Small intestine (tissue), 7 donors: ENCODE measurements around the gene ANKRD44. TPM values are rescaled to one million over a fixed set of nuclear protein-coding genes. Genes with fewer than 3 reads are reported as not detected.

Source experiments
- DNase-seq, 2 donors: peaks; one replicate each; pipeline versions ENCODE4 v3.0.0 to v3.0.0-alpha.2; 2013
- FAIRE-seq: peaks from 2 replicates; lab custom pipeline; 2012; peaks lifted over from hg19 to GRCh38; lab: Jason Lieb, UNC
- H3K27ac ChIP-seq, 3 donors: one replicate each; pipeline ENCODE4 v1.5.1; 2013; ENCODE audit warnings: low read length in 2 of 3, mild to moderate bottlenecking in 2 of 3, control low read depth in 1 of 3, inconsistent platforms in 1 of 3, low read depth in 1 of 3, moderate library complexity in 1 of 3
- H3K27me3 ChIP-seq, 3 donors: one replicate each; pipeline ENCODE4 v1.6.1; 2013; ENCODE audit warnings: low read length in 3 of 3, inconsistent platforms in 1 of 3; ENCODE audit not compliant: control insufficient read depth in 3 of 3, insufficient read depth in 3 of 3
- H3K36me3 ChIP-seq, 3 donors: one replicate each; pipeline ENCODE4 v1.6.1; 2013; ENCODE audit warnings: low read length in 3 of 3, inconsistent platforms in 1 of 3, low read depth in 1 of 3, mild to moderate bottlenecking in 1 of 3, moderate library complexity in 1 of 3; ENCODE audit not compliant: control insufficient read depth in 3 of 3, insufficient read depth in 2 of 3
- H3K4me1 ChIP-seq, 3 donors: one replicate each; pipeline ENCODE4 v1.6.1; 2013; ENCODE audit warnings: low read length in 2 of 3, inconsistent platforms in 1 of 3, low read depth in 1 of 3, mild to moderate bottlenecking in 1 of 3, moderate library complexity in 1 of 3; ENCODE audit not compliant: control insufficient read depth in 3 of 3, insufficient read depth in 2 of 3
- H3K4me3 ChIP-seq, 3 donors: one replicate each; pipeline ENCODE4 v1.5.1; 2013; ENCODE audit warnings: low read length in 3 of 3, control low read depth in 1 of 3, inconsistent platforms in 1 of 3, low read depth in 1 of 3, mild to moderate bottlenecking in 1 of 3, moderate library complexity in 1 of 3
- H3K9me3 ChIP-seq, 2 donors: one replicate each; pipeline ENCODE4 v1.6.1; 2013; ENCODE audit warnings: low read depth in 1 of 2, low read length in 1 of 2; ENCODE audit not compliant: control insufficient read depth in 2 of 2, insufficient read depth in 1 of 2
- WGBS, 3 donors: extraction: QIAGEN DNeasy Blood & Tissue Kit; methylation state at CpG; one replicate each; pipeline ENCODE4 v1.1.7; 2013; 5-methylcytosine and 5-hydroxymethylcytosine counted together
- polyA plus RNA-seq, 4 donors: library from polyadenylated mRNA; stranded (reverse) in 3 of 4; unstranded in 1 of 4; fragments of 200-250 nt in 3 of 4; fragments of 120-200 nt in 1 of 4; gene quantifications; one replicate each; pipeline versions ENCODE4 v1.2.1 to v1.2.3, GENCODE V29; 2013
- donor health status: healthy with polysubstance abuse.
- donor health status: control.
- donor health status: control.
- donor health status: Bipolar disorder and iron deficiency.
- donor health status: healthy.

ANKRD44 gene
- polyA plus RNA-seq, 4 donors, result 0.89 to 5.2 (median 1.7) TPM

- Histone ChIP-seq H3K4me1 (no peaks in the 10 kb centered on the region), H3K27ac (no peak overlapping the region), H3K36me3 (peaks cover 0 to 4% (median 0%) of the 10 kb centered on the region in 3 donors), H3K27me3 (no peaks in the 10 kb centered on the region), H3K4me3 (no peak overlapping the region), H3K9me3 (no peaks in the 10 kb centered on the region)
- 29 to 46% (median 41%) methylated on average over 1 of the region's 1 CpG for WGBS, 3 donors
- FAIRE-seq (no peak), DNase-seq (no peak)
These were observed 182.5 kb downstream of the ANKRD44 start for GRCh38 chr2:197128126-197128525.

GRCh38 chr2:197126630-197127352 lies 183.8 kb downstream of the ANKRD44 start:
- peaks cover 0 to 4% (median 0%) of the 10 kb centered on the region in 3 donors for H3K36me3 ChIP-seq
- H3K4me1 ChIP-seq, result no peaks in the 10 kb centered on the region
- DNase-seq (no peak), FAIRE-seq (no peak)
- no peak overlapping the region for H3K4me3 ChIP-seq
- no peaks in the 10 kb centered on the region for H3K27me3 ChIP-seq
- WGBS, 3 donors, result 96% methylated on average over 7 of the region's 7 CpGs
- H3K9me3 ChIP-seq, result no peaks in the 10 kb centered on the region
- no peak overlapping the region for H3K27ac ChIP-seq

- Histone ChIP-seq H3K27ac (no peak overlapping the region), H3K27me3 (no peaks in the 10 kb centered on the region), H3K4me3 (no peak overlapping the region), H3K36me3 (peaks cover 0 to 4% (median 0%) of the 10 kb centered on the region in 3 donors), H3K9me3 (no peaks in the 10 kb centered on the region), H3K4me1 (no peaks in the 10 kb centered on the region)
- WGBS, 3 donors, result 68 to 81% (median 78%) methylated on average over 7 of the region's 7 CpGs
- no peak for FAIRE-seq
- no peak for DNase-seq
These were observed 185.8 kb downstream of the ANKRD44 start for GRCh38 chr2:197124639-197125390.

DNA sequence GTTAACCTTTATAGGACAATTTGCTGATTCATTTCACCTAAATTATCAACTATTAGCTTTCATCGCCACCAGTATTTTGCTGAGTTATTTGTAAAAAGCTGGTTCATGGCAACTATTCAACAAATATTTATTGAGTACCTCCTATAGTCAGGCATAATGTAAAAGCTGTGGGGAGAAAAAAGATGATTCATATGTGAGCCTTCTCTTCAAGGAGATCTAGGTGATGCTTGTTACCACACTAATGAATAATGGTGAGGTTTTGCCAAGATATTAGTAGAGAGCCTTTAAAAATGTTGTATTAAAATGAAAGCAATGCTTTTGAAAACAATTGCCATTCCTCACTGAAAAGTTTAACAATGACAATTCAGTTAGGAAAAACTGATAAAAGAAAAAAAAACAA lies 187.8 kb downstream of the ANKRD44 start:
- Histone ChIP-seq H3K4me3 (no peak overlapping the region), H3K36me3 (peaks cover 0 to 4% (median 0%) of the 10 kb centered on the region in 3 donors), H3K27ac (no peak overlapping the region), H3K9me3 (no peaks in the 10 kb centered on the region), H3K4me1 (no peaks in the 10 kb centered on the region), H3K27me3 (no peaks in the 10 kb centered on the region)
- 96 to 100% (median 100%) methylated on average over 1 of the region's 1 CpG for WGBS, 3 donors
- no peak for FAIRE-seq
- no peak for DNase-seq

GRCh38 chr2:197121756-197122385 lies 188.7 kb downstream of the ANKRD44 start:
- Histone ChIP-seq H3K4me1 (no peaks in the 10 kb centered on the region), H3K9me3 (no peaks in the 10 kb centered on the region), H3K4me3 (no peak overlapping the region), H3K27me3 (no peaks in the 10 kb centered on the region), H3K27ac (no peak overlapping the region), H3K36me3 (peaks cover 0 to 4% (median 0%) of the 10 kb centered on the region in 3 donors)
- FAIRE-seq (no peak), DNase-seq (no peak)
- WGBS, 3 donors, result 78 to 92% (median 79%) methylated on average over 6 of the region's 6 CpGs

GRCh38 chr2:197121255-197121654 lies 189.3 kb downstream of the ANKRD44 start:
- Histone ChIP-seq H3K4me3 (no peak overlapping the region), H3K4me1 (no peaks in the 10 kb centered on the region), H3K36me3 (peaks cover 0 to 4% (median 0%) of the 10 kb centered on the region in 3 donors), H3K9me3 (no peaks in the 10 kb centered on the region), H3K27ac (no peak overlapping the region), H3K27me3 (no peaks in the 10 kb centered on the region)
- DNase-seq (no peak), FAIRE-seq (no peak)
- WGBS, 3 donors, result 77 to 87% (median 83%) methylated on average over 8 of the region's 8 CpGs

DNA sequence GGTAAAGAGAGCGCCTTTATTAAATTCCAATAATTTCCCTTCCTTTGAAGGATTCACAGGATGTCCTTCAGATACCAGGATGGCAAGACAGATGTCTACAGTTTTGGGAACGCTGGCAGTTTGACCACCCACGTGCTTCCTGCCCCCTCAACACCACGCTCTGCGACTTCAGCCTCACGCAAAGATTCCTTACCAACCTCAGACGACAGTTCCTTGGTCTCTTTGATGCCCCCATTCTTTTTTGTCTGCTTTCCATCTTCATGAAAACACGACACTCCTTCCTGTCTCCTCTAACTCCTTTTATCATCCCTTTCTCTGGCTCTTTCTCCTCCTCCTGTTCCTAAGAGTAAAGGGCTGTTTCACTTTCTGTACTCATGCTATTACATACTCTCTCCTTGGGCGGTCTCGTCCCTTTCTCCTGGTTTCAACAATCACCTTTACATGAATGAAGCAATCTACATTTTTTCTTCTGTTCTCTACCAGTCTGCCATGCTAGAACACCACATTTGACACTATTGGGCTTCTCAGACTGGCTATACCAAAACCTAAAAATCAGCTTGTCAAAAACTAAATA lies 194.2 kb downstream of the ANKRD44 start:
- Histone ChIP-seq H3K4me1 (no peaks in the 10 kb centered on the region), H3K27me3 (no peaks in the 10 kb centered on the region), H3K27ac (no peak overlapping the region), H3K36me3 (no peaks in the 10 kb centered on the region), H3K9me3 (no peaks in the 10 kb centered on the region), H3K4me3 (no peak overlapping the region)
- no peak for FAIRE-seq
- DNase-seq, result no peak
- WGBS, 3 donors, result 78 to 87% (median 84%) methylated on average over 10 of the region's 10 CpGs

- DNase-seq (no peak), FAIRE-seq (no peak)
- Histone ChIP-seq H3K4me3 (no peak overlapping the region), H3K27me3 (no peaks in the 10 kb centered on the region), H3K27ac (no peak overlapping the region), H3K9me3 (no peaks in the 10 kb centered on the region), H3K36me3 (no peaks in the 10 kb centered on the region), H3K4me1 (no peaks in the 10 kb centered on the region)
These were observed 195.3 kb downstream of the ANKRD44 start for GRCh38 chr2:197115325-197115724.
